GM19099 (cell line): ENCODE data around the gene MAD1L1.

Source experiments
- POLR2A ChIP-seq: IDR thresholded peaks from 3 replicates; pipeline ENCODE4 v1.6.1; 2011; ENCODE audit warnings: low read depth; ENCODE audit not compliant: insufficient read length; ENCODE audit errors: extremely low read depth

The MAD1L1 gene

DNA sequence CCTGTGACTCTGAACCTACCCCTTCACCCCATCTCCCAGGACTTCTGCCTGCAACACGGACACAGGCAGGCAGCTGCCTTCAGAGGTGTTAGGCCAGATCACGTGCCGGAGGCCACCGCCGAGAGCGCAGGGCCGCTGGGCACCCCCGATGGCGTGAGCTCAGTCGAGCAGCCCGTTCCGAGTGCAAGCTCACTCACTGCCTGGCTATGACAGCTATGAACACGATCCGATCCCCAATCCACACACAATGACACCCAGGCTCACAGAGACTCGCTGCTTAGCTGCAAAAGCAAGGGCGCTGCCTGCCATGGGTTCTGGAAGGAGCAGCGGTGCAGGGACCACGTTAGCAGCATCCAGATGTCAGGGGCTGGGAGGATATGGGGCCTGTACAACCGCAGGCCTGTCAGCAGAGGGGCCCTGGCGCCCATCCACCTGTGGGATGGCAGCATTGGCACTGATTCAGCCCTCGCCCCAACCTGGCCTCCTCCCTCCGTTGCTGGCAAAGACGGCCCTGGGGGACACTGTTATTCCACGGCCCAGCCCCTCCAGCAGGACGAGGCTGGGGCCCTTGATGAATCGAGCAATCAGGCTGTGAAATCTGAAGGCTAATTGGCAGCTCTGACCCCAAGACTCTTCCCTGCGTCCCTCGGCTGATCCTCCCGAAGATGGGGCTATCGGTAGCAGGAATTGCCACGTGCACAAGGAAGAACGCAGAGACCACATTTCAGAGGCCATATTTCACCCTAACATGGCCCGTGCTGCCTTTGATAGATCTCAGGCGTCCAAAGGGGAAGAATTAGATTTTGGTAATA is 332.6 kb downstream of the MAD1L1 start:
- TF ChIP-seq POLR2A = no peak

DNA sequence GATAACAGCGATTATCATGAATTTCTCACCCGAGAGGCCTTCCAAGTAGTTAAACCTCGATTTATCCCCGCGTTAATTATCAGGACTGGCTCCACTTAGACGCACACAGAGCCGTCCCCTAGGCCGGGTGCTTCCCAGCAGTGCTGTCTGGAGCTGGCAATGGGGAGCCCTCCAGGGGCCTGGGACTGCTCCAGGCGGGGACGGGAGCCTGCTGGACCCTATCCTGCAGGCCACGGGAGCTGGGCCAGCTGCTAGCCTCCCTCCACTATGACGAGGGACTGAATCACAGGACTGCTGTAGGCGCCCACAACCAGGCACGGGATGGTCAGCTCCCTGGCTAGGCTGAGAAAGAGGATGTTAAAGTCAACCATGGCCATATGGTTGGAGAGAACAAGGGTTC is 333.5 kb downstream of the MAD1L1 start:
- TF ChIP-seq POLR2A = no peak

DNA sequence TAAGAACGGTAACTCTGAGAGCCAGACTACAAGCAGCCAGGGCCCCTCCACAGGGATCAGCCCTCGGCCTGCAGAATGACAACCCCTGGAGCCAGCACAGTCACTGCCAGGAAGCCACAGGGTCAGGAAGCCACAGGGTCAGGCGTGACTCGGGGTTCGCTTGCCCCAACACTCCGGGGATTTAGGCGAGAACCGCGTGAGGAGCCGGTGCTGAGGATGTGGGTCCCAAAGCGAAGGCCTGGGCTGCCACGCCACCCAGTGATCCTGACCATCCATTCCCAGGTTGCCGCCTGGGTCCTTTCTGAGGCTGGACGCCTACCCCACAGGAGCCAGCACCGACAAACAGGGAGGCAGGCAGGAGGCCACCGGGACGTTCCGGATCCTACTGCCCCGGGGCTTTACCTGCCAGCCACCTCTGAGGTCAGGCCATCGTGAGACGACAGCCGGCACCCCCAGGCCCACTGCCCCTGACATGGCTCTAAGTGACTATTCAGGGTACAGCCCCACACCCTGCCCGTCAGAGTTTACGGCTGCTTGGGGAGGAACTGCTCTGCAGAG is 334.0 kb downstream of the MAD1L1 start:
- TF ChIP-seq POLR2A = no peak

DNA sequence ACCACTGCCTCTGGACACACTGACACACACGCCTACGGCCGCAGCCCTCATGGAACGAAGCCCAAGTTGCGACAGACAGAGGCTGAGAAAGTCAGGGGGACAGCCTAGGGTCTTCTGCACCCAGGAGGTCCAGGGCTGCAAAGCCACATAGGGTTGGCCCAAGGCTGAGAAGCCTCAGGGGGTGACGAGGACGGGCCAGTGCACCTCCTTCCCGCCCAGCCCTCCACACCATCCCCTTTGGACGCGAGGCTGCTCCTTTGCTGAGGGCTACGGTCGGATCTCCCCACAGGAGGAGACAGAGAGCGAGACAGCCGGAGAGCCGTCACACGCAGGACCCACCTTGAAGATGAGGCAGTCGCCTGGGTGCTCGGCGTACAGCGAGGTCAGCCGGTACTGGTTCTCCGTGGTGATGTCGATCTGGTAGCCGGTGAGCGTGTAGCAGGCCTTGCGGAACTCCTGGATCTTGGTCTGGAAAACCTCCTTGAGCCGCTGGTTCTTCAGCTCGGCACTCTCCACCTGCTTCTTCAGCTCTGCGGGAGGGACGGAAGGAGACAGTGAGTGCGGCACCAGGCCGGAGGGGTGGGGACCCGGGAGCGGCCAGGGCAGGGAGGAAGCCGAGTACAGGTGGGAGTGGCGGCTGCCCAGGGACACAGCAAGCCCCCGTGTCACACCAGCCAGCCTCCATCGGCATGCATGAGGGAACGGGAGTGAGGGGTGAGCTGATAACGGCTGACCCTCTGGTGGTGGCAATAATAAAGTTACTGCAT is 334.7 kb downstream of the MAD1L1 start:
- TF ChIP-seq POLR2A = no peak

DNA sequence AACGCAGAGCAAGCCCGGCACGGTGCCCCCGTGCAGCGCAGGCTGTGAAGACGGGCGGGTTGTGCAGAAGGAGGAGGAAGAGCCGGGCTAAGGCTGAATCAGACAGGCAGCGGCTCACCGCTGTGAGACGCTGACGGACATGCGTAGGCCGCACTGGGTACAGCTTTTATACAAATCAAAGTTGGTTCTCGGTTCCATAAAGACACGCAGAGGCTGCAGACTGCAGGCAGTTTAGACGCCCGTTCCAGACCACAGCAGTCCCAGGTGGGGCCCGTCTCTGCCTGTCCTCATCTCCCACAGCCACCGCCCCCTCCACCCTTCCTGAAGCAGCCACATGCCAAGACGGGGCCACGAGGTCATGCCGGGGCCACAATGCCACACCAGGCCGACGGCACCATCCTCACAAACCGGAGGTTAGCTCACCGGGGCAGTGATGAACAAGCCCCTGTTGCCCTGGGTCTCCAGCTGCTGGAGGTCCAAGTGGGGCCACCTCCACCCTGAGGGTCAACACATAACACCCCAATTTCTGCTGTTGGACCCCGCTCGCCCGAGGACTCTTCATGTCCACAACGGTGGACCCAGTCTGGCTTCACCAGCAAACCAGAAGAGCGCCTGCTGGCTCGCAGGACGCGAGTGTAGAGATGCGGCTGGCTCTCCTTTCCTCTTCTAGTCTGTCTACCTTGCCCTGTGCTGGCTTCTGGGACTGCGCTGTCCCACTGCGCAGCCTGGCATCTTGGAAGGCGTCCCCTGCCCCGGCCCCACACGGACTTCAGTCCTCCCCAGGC is 335.5 kb downstream of the MAD1L1 start:
- TF ChIP-seq POLR2A = no peak

DNA sequence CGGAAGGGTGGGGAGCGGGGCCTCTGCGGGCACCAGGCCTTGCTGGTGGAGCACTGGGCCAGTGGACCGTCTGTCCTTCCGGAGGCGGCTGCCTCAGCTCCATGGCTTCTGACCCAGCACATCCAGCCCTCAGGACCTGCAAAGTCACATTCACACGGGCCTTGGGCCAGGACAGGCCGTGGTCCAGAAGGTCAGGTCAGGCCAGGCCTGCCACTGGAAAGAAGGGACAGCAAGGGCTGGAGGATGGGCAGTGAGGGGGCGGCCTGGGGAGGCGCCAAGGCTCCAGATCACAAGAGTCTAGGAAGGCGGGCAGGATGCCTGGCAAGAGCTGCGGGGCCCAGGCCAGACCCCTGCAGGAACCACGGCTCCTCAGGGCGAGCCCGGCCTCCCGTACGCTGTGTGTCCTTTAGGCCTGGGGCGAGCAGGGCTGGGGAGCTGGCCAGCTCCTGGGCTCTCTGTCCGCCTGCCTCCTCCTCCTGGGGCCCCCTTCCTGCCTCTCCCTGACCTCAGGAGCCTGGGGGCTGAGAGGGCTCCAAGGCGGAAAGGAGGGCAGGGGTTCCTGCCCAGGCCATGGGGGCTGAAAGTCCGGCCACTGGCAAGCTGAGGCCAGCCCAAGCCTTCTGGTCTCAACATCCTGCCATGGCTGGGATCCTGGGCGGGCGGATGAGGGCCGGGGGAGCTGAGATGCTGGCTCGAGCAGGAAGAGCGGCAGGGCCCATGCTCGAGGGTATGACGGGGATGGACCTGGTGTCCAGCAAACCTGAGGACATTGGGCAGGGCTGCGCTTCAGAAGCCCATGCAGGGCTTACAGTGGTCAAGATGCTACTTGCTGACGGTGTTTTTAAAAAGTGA is 336.9 kb downstream of the MAD1L1 start:
- no peak for TF ChIP-seq POLR2A

DNA sequence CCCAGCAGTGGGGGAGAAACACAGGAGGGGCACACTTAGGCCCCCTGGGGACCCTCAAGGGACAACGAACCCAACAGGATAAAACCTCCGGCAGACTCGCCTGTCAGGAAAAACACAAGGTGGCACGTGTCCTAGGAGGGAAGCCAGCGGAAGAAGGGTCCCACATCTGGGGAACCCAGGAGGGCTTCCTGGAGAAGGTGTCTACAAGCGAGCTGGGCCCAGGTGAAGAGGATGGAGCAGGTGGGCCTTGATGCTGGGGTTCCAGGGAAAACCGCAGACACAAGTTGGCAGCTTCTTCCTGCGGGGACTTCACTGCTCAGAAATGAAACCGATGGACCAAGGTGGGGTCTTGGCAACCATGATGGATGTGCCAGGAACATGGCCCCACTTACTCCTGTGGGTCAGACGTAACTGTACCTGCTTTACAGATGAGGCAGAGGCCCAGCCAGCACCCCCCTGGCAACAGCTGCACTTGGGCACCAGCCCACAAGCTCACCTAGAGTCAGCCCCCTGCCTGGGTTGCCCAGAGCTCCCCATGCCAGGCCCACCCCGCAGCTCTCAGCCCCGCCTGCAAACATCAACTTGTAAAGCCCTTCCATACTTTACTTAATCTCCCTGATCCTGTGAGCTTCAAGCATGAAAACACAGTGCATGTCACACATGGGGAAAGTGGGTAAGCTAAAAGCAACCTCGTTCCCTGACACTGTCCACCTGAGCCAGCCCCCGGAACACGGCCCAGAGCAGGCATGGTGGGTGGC is 337.7 kb downstream of the MAD1L1 start:
- TF ChIP-seq POLR2A = no peak

DNA sequence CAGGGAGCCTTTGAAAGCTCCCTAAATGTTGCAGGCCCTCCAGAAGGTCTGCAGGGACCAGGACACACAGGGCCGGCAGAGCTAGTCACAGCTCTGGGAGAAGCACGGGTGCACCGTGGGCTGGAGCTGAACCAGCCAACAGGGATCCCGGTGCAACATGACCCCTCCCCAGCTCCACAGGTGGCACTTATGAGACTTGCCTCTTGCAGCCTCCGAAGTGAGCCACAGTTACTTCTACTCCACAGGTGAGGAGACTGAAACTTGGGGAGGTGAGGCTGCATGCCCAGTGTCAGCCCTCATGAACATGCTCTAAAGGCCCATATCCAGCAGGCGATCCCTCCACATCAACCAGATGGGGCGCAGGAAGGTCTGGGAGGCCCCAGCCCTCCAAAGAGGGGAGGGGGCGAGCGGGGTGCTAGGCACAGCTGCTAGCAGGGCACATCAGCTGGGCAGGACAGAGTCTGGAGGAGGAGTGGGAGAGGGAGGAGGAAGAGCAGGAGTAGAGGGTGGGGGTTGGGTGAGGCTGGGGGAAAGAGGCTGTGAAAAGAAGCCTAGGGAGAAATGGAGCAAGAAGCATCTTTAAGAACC is 338.3 kb downstream of the MAD1L1 start:
- TF ChIP-seq POLR2A = no peak

DNA sequence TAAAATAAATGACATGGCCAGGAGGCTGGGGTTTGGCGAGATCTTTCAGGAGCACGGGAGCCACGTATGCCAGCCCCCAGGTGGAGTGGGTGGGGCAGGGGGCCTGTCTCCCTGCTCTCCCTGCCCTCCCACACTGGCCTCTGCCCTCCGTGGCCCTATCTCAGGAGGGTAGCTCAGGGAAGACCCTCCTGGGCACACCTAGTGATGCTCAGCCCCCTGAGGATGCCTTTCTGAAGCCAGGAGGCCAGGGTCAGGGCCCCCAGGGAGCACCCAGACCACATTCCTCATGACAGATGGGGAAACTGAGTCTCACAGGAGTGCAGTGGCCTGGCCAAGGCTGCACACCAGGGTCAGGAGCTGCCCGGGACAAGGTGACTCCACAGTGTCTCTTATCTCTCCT is 339.3 kb downstream of the MAD1L1 start:
- no peak for TF ChIP-seq POLR2A

DNA sequence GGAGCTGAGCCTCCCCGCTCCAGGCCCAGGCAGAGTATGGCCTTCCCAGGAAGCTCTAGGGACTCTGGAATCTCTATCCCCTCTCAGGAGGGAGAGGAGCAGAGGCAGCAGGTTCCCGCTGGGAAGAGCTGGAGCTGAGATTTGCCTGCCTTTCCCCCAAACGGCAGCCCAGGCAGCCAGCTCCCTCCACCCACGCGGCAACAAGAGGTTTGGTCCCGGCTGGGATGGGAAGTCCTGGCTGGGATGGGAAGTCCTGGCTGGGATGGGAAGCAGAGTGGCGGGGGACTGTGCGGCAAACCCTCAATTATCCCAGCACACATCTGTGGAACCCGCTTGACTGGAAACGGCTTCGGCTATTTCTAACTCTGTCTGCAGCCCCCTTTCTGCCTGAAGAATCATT is 339.7 kb downstream of the MAD1L1 start:
- TF ChIP-seq POLR2A = no peak

DNA sequence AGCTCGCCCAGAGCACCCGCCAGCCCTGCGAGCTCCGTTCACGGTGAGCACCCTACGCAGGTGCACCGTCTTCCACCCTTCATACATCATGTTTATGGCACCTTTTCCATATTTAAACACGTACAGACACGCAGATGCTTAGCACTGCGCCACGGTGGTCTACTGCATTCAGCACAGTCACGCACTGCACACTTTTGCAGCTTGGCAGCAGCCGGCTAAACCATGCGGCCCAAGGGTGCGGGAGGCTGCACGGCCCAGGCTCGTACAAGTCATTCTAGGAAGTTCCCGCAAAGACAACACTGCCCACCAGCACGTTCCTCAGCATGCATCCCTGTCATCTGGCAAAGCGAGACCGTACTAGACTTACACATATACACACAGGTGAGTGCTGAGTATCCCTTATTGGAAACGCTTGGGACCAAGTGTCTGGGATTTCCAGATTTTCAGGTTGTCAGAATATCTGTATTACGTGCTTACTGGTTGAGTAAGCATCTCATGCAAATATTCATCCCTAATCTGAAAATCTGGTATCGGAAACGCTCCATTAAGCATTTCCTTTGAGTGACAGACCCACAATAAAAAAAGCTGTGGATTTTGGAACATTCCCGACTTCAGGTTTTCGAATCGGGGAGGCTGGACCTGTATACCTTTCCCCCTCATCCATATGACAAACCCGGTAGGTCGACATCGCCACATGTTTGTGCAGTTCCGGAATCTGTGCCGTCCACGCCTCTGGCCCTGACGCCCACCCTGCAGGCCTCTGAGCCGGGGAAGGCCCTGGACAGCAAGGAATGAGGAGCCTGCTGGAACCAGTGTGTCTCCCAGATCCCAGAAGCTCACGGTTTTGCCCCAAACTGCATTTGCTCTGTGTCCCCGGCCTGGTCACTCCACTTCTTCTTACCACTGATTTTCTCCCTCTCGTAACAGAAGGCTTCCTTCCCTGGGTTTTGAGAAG is 340.5 kb downstream of the MAD1L1 start:
- TF ChIP-seq POLR2A = no peak
